ENCODE data around the gene SPAG9. TPM values are rescaled to one million over a fixed set of nuclear protein-coding genes. Genes with fewer than 3 reads are reported as not detected.

The SPAG9 gene
- total RNA-seq, 4 donors from 2014 or later = 37.0 to 131 (median 116) TPM

- DNase-seq = no peak
- Histone ChIP-seq H3K36me3 (no peaks in the 10 kb centered on the region), H3K27ac (no peak overlapping the region), H3K27me3 (no peaks in the 10 kb centered on the region), H3K4me3 (no peak overlapping the region), H3K4me1 (no peaks in the 10 kb centered on the region), H3K9me3 (no peaks in the 10 kb centered on the region)
- in situ Hi-C loops (cut with MboI; ENCODE audit: low pct_ligation_motif_present in 1 of 4, low pct_unique_long_range_greater_than_20kb in 1 of 4, low sequenced_read_pairs in 3 of 4) = no loop called here
- WGBS, 2 donors (ENCODE audit: low coverage in 1 of 2) = 0 to 46% methylated on average over 1 of the region's 1 CpG
- intact Hi-C loops (cut with DNase I; ENCODE audit: low total_unique reads) = no loop called here
- TF ChIP-seq POLR2A (IDR thresholded peaks at IDR 0.05) (no peak), EP300 (IDR thresholded peaks at IDR 0.05; ENCODE audit: low read depth) (no peak), POLR2AphosphoS5 (IDR thresholded peaks at IDR 0.05) (no peak)
- TF ChIP-seq, protein P1, sequence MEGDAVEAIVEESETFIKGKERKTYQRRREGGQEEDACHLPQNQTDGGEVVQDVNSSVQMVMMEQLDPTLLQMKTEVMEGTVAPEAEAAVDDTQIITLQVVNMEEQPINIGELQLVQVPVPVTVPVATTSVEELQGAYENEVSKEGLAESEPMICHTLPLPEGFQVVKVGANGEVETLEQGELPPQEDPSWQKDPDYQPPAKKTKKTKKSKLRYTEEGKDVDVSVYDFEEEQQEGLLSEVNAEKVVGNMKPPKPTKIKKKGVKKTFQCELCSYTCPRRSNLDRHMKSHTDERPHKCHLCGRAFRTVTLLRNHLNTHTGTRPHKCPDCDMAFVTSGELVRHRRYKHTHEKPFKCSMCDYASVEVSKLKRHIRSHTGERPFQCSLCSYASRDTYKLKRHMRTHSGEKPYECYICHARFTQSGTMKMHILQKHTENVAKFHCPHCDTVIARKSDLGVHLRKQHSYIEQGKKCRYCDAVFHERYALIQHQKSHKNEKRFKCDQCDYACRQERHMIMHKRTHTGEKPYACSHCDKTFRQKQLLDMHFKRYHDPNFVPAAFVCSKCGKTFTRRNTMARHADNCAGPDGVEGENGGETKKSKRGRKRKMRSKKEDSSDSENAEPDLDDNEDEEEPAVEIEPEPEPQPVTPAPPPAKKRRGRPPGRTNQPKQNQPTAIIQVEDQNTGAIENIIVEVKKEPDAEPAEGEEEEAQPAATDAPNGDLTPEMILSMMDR (IDR thresholded peaks at IDR 0.05) = no peak
These were observed 56.5 kb downstream of the SPAG9 start for GRCh38 chr17:51064061-51064735.

GRCh38 chr17:51060396-51060795, 60.3 kb downstream of the SPAG9 start:
- no peaks in the 10 kb centered on the region for H3K27me3 ChIP-seq
- in situ Hi-C loops (cut with MboI; ENCODE audit: low pct_ligation_motif_present in 1 of 4, low pct_unique_long_range_greater_than_20kb in 1 of 4, low sequenced_read_pairs in 3 of 4) = no loop called here
- no peak overlapping the region for H3K4me3 ChIP-seq
- H3K9me3 ChIP-seq = no peaks in the 10 kb centered on the region
- H3K36me3 ChIP-seq = no peaks in the 10 kb centered on the region
- no peak for TF ChIP-seq EP300 (IDR thresholded peaks at IDR 0.05; ENCODE audit: low read depth)
- no peak for DNase-seq
- intact Hi-C loops (cut with DNase I; ENCODE audit: low total_unique reads) = no loop called here
- H3K4me1 ChIP-seq = peaks cover 7 to 24% (median 11%) of the 10 kb centered on the region in 4 donors
- H3K27ac ChIP-seq = no peak overlapping the region
- 89 to 93% methylated on average over 5 of the region's 5 CpGs for WGBS, 2 donors (ENCODE audit: low coverage in 1 of 2)

- no peak for DNase-seq
- no peaks in the 10 kb centered on the region for H3K9me3 ChIP-seq
- TF ChIP-seq, protein P1 (IDR thresholded peaks at IDR 0.05) = no peak
- no peak for TF ChIP-seq EP300 (IDR thresholded peaks at IDR 0.05; ENCODE audit: low read depth)
- TF ChIP-seq POLR2A (IDR thresholded peaks at IDR 0.05) = no peak
- no peak for TF ChIP-seq POLR2AphosphoS5 (IDR thresholded peaks at IDR 0.05)
- H3K36me3 ChIP-seq = no peaks in the 10 kb centered on the region
- H3K27ac ChIP-seq = no peak overlapping the region
- H3K4me3 ChIP-seq = no peak overlapping the region
- H3K4me1 ChIP-seq = peaks cover 7 to 24% (median 11%) of the 10 kb centered on the region in 4 donors
- WGBS, 2 donors (ENCODE audit: low coverage in 1 of 2) = 81 to 88% methylated on average over 2 of the region's 2 CpGs
- no peaks in the 10 kb centered on the region for H3K27me3 ChIP-seq
- in situ Hi-C loops (cut with MboI; ENCODE audit: low pct_ligation_motif_present in 1 of 4, low pct_unique_long_range_greater_than_20kb in 1 of 4, low sequenced_read_pairs in 3 of 4) = no loop called here
- intact Hi-C loops (cut with DNase I; ENCODE audit: low total_unique reads) = no loop called here
These were observed 60.9 kb downstream of the SPAG9 start for GRCh38 chr17:51059781-51060180.

- H3K4me1 ChIP-seq = peaks cover 7 to 24% (median 11%) of the 10 kb centered on the region in 4 donors
- peak overlapping the region; percentile 56 to 67 (median 62) for H3K27ac ChIP-seq
- WGBS, 2 donors (ENCODE audit: low coverage in 1 of 2) = 63 to 67% methylated on average over 3 of the region's 3 CpGs
- no peak overlapping the region for H3K4me3 ChIP-seq
- TF ChIP-seq POLR2AphosphoS5 (IDR thresholded peaks at IDR 0.05) (no peak), EP300 (IDR thresholded peaks at IDR 0.05; ENCODE audit: low read depth) (no peak), POLR2A (IDR thresholded peaks at IDR 0.05) (no peak)
- TF ChIP-seq, protein P1 (IDR thresholded peaks at IDR 0.05) = no peak
- DNase-seq = no peak
- H3K27me3 ChIP-seq = no peaks in the 10 kb centered on the region
- in situ Hi-C loops (cut with MboI; ENCODE audit: low pct_ligation_motif_present in 1 of 4, low pct_unique_long_range_greater_than_20kb in 1 of 4, low sequenced_read_pairs in 3 of 4) = no loop called here
- intact Hi-C loops (cut with DNase I; ENCODE audit: low total_unique reads) = no loop called here
- H3K9me3 ChIP-seq = no peaks in the 10 kb centered on the region
- no peaks in the 10 kb centered on the region for H3K36me3 ChIP-seq
These were observed 63.1 kb downstream of the SPAG9 start for GRCh38 chr17:51057534-51057933.
